A172 (cell line): ENCODE data around the gene SLC6A2. TPM values are rescaled to one million over a fixed set of nuclear protein-coding genes. Genes with fewer than 3 reads are reported as not detected.

ENCODE experiments used
- DNase-seq: peaks from one replicate; pipeline ENCODE4 v3.0.0-alpha.2; 2015; ENCODE audit warnings: low spot score
- total RNA-seq: library from RNA; depleted of rRNA; stranded (reverse); fragments of >200 nt; shearing (Covaris generic); gene quantifications from 2 replicates; pipeline ENCODE4 v1.2.3, GENCODE V29; 2014

The SLC6A2 gene
- total RNA-seq, 1 experiment from 2014 or later, result 7.4 TPM

GRCh38 chr16:55647798-55648197, 8.0 kb upstream of the SLC6A2 start:
- DNase-seq, result no peak

DNA sequence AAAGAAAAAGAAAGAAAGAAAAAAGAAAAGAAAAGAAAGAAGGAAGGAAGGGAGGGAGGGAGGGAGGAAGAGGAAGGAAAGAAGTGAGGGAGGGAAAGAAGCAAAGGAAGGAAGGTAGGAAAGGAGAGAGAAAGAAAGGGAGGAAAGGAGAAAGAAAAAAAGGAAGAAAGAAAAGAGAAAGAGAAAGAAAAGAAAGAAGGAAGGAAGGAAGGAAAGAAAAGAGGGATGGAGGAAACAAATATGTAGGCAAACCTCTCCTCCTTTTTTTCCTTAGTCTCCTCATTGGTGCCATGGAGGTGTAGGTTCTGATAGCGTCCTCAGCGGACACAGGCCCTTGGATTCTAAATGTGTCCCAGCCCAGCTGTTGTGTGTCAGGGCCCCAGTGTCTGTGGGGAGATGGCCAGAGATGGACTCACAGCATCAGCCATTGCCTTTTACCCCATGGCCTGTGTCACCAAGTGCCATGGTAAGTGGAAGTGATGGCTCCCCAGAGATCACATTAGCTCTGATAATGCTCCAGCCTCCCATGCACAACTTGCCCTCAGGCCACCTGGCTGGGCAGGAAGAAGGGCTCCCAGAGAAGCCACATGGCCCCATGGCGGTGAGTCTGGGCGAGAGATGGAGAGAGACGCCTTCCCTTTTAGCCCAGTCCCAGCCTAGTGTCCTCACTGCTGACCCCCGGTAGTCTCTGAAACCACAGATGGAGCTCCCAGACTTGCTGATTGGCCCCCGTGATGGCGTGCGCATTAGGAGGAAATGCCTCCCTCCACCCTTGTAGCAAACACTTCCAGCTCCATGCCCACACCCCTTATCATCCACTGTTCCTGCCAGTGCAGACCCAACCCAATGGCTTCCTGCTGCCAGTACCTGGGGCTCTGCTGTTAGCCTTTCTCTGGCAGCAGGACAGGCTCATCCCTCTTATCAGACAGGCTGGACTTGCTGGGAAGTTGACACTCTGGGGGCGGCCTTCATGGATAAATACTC, 3.7 kb upstream of the SLC6A2 start:
- no peak for DNase-seq

- DNase-seq, result no peak
Observed at GRCh38 chr16:55653106-55653505, 2.7 kb upstream of the SLC6A2 start.

DNA sequence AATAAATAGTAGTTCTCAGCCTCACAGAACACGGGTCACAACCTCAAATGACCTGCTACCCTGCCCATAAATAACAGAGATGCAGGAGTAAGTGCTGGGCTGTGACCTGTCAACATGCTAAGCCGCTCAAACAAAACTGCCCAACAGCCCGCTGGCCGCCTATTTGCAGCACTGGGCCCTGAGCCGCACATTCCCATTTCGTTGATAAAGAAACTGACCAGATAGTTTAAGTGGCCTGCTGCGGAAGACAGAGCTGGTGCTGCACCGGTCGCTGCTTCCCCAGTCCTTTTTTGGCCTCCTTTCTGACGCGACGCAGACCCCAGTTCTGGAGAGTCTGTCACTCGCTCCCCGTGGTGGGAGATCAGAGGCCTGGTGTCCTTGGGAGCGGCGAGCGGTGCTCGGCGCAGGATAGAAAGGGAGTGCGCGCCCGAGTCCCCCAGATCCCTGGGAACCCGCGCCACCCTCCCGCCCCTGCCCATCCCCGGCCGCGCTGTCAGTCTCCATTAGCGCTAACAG, 349 bp upstream of the SLC6A2 start:
- DNase-seq, result no peak

GRCh38 chr16:55656691-55657092, 904 bp downstream of the SLC6A2 start:
- DNase-seq, result no peak

DNA sequence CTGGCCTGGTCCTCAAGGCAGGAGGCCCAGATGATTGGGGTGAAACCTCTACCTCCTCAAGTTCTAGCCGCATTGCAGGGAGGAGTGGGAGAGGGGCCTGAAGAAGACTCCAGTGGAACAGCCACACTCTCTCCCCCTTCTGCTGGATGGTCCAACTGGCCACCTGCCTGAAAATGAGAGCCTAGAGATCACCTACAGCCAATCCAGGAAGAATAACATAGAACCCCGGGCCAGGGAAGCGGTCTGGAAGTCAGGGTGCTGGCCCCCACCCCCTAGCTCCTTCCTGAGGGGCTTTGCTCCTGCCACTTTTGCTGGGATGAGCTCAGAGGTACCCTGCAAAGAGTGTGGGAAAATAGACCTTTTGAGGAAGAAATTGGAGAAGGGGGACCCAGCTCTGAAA, 1.8 kb downstream of the SLC6A2 start:
- DNase-seq, result no peak

DNA sequence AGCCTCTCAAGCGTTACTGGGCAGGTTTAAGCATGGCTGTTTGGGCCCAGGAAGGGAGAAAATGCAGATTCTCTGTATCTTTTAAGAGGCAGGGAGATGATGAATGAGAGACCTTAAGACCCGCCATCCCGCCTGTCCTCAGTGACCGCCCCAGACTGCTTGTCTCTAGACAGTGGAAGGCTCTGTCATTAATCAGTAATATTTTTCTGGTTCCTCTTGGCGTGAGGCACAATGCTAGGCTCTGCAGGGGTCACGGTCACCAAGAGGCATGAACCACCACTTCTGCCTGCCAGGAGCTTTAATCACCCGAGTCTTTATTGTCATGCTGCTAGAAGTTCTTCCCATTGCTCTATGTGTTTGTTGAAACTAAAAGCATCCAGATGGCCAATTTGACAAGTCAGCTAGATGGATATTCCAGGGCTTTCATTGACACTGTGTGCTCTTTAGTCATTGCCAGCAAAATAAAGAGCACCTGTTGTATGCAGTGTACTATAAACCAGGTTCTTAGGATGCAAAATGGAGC, 3.2 kb downstream of the SLC6A2 start:
- no peak for DNase-seq

GRCh38 chr16:55660026-55660425, 4.2 kb downstream of the SLC6A2 start:
- no peak for DNase-seq

GRCh38 chr16:55660828-55661227, 5.0 kb downstream of the SLC6A2 start:
- DNase-seq, result no peak

DNA sequence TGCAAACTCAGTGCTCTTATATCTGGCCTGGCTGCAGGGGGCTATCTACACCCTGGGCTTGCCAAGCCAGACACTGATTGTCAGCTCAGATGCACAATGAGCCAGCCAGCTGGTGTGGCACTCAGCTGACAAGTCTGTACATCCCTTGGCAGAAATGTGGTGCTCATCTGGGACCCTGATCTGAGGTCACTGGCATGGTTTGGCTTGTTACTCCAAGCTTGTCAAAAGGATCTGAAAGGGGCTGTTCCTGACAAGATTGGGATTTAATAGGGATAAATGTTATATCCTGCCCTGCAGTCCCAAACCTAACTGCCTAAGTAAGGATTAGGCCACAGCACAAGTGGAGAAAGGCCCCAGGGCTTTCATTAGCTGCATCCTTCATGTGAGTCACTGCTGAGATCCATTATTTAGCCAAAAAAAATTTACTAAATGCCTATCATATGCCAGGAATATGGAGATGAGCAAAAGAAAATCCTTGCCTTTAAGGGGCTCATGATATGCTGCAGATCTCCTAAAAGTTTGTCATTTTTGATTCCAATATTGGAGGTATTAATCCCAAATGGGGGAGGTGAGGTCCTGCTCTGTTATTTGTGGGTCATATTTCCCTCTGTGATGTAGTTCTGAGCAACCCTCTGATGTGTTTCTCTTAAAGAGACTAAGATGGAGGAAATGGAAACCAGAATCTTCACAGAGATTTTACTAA, 6.3 kb downstream of the SLC6A2 start:
- DNase-seq, result no peak

- DNase-seq, result no peak
Observed at GRCh38 chr16:55662644-55663031, 6.8 kb downstream of the SLC6A2 start.

GRCh38 chr16:55663225-55663624, 7.4 kb downstream of the SLC6A2 start:
- DNase-seq, result no peak

GRCh38 chr16:55663765-55664677, 8.2 kb downstream of the SLC6A2 start:
- no peak for DNase-seq

DNA sequence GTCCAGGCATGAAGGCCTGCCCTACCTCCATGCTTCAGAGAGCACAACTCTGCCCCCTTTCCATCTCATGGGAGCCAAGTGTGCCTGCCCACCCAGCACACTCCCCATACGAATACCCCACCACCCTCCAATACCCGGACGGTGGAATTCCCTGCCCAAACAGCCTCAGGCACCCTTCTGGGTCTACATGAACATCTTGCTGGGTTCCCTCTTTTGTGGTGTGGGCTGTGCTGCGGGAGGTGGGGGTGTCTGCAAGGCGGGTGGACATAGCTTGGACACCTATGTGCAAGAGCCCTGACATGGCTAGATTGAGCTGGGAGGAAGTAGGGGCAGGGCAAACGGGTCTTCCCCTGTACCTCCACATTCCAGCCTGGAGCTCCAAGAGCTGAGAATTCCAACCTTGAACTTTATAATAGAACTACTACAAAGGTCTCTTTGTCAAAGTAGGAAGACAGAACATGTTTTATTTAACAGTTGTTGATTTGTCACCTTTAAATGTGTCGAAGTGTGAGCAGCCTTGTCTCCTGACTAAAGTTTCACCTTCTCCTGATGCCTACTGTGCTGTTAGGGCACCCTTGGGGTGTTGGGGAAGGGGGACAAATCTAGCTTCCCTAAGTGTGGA, 9.1 kb downstream of the SLC6A2 start:
- DNase-seq, result no peak

GRCh38 chr16:55665511-55665910, 9.7 kb downstream of the SLC6A2 start:
- no peak for DNase-seq

- DNase-seq, result no peak
Observed at GRCh38 chr16:55666012-55666411, 10.2 kb downstream of the SLC6A2 start.

GRCh38 chr16:55667753-55668152, 12.0 kb downstream of the SLC6A2 start:
- DNase-seq, result no peak

GRCh38 chr16:55668340-55669281, 12.8 kb downstream of the SLC6A2 start:
- DNase-seq, result peak; percentile 60

- no peak for DNase-seq
Observed at GRCh38 chr16:55671206-55671973, 15.6 kb downstream of the SLC6A2 start.
